Activated CD8-positive, alpha-beta memory T cell treated with anti-CD3 and anti-CD28 coated beads for 24 hours (primary cell): ENCODE results near the gene EPPIN.

Experiments used
- DNase-seq: peaks from one replicate; pipeline ENCODE4 v3.0.0-alpha.2; 2020

Gene EPPIN

GRCh38 chr20:45527294-45527693, 19.9 kb downstream of the EPPIN start:
- no peak for DNase-seq

DNA sequence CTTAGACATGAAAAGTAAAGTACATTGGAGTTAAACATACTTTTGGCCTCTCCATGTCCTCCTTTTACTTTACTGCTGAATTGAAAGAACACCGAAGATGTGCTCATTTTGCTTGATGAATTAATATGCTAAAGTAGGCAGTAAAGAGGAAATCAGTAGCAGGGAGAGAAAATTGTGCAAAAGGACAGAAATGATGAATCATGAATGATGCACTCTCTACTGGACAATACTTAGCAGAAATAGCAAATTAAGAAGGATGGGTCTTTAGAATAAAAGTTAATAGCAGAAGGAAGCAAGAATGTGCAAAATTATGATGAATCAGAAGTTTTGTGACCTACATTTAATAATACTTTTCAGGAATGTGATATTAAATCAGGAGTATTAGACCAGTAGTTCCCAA, 23.4 kb downstream of the EPPIN start:
- no peak for DNase-seq

GRCh38 chr20:45518282-45518681, 28.9 kb downstream of the EPPIN start:
- DNase-seq, result no peak

DNA sequence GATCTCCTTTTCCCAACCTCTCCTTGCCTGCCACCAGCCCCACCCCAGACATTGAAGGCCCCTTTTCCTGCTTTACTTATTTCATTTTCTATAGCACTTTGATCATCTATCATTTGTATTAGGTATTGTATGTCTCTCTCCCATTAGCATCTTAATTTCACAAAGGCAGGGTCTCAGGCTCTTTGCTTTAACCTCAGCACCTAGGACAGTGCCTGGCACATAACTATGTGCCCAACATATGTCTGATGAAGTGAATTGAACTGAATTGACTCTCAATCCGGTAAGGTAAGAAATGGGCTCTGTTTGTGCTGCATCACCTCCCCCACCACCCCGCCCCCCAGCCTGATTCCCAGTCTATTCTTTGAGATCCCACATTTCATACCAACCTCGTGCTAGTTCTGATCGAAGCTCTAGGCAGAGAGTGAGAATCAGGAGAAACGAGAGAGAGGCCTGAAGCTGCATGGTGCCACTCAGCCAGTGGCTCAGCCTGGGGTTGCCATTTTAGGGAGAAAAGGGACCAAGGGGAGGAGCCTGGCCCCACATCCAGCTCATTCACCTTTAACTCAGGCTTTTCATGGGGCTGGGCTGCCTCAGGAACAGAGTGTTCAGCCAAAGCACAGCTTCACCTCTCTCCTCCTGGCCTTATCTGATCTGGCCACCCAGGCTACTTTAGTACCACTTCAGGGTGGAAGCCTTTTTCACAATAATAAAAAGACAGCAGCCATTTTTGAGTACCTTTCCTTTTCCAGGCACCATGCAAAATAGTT, 31.9 kb downstream of the EPPIN start, which contains the start of gene SPINT3:
Gene SPINT3, minus strand, starts transcription at position 476 of the 767 bp plus-strand sequence. Its CDS starts 14 bp downstream, at position 462.
- DNase-seq, result no peak

GRCh38 chr20:45510242-45510862, 36.8 kb downstream of the EPPIN start:
- no peak for DNase-seq

DNA sequence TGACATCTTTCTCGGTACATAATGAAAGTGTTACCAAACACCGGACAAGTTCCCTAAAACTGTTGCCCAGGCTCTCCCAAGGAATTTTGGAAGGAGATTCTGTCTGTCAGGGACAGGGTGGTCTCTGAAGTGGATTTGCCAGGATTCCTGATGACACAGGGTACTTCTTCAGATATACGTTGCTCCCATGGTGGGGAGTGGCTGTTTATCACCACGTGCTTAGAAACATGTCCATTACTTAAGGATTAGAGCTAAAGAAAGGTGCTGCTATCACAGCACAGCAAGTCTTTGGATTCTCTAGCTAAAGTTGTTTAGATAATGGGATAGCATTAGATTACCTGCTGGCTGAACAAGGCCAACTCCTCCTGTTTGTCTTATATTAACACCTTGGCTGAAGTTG, 38.1 kb downstream of the EPPIN start:
- no peak for DNase-seq

- no peak for DNase-seq
Observed at GRCh38 chr20:45508068-45508886, 38.9 kb downstream of the EPPIN start.

DNA sequence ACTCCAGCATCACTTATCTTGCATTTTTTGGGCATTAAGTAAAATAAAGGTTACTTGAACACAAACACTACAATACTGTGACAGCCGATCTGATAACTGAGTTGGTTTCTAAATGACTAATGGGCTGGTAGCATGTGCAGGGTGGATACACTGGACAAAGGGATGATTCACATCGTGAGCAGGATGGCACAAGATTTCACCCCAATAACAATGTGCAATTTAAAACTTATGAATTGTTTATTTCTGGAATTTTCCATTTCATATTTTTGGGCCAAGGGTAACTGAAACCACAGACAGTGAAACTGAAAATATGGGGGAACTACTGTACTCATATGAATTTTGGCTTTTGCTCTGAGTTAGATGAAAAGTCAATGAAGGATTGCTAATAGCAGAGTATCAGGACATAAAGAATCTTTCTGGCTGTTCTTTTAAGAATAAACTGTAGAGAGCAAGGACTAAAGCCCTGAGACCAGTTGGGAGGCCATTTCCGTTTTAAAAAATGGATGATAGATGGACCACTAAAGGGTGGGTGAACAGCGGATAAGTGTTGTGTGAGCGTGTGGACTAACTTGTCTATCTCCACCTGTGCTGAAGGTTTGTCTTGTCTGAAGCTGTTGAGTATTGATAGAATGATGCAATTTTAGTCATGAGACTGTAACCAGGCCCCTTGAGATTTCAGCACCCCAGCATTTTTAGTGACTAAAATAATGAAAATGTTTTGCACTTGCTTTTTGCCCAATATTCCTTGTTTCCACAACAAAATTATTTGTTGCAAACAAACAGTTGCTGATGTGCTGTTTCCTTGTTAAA, 40.0 kb downstream of the EPPIN start:
- DNase-seq, result no peak

- no peak for DNase-seq
Observed at GRCh38 chr20:45506398-45506797, 40.8 kb downstream of the EPPIN start.

- no peak for DNase-seq
Observed at GRCh38 chr20:45503403-45503802, 43.8 kb downstream of the EPPIN start.

DNA sequence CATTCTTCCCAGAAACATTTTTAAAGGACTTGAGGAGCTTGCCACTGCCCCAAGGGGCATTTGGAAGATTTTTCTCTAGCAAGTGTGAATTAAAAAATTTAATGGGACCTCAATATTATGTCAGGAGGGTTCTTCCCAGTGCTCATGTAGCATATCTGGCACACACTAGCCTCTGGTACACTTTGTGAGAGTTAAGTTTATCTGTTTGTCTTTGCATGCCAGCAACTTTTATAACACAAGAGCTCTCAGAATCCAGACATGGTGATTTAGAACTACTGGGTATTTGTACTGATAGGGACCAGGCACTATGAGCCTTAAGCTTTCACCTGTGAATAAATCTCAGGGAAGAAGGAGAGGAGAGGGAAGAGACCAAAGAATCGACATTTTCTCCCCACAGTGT, 44.6 kb downstream of the EPPIN start:
- DNase-seq, result no peak

DNA sequence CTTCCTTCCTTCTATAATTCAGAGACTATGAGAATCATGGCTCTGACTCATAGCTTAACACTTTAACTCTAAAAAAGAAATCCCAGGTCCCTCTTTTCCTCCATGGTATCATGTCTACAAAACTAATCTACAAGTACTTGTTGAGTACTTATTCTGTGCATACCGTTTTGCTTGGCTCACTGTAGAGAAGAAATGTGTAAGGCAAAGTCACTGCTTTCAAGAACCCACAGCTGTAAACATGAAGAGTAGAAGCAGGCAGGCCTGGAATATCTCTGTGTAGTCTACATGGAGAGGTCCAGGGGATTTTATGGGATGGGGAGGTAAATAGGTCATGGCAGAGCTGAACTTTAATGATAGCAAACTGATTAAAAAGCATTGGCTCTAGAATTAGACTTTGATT, 45.6 kb downstream of the EPPIN start:
- DNase-seq, result no peak

- DNase-seq, result no peak
Observed at GRCh38 chr20:45500022-45500421, 47.2 kb downstream of the EPPIN start.

- DNase-seq, result no peak
Observed at GRCh38 chr20:45497971-45498494, 49.2 kb downstream of the EPPIN start.

DNA sequence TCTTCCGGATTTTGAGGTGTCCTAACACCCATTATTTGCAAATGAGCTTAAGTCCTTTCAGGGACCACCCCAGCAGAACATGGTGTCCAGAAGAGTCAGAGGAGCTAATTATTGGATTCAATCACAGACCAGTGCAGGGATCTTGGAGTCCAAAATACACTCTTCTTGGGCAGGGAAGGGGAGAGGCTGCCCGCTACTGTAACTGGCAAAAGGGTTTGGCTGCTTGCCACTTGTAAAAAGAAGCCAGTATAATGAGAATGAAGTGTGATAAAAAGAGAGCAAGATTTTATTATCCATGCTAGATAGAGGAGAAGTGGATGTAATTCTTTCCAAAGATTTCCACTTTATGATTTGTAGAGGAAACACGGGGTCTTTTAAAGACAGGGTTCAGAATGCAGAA, 51.0 kb downstream of the EPPIN start:
- DNase-seq, result no peak

GRCh38 chr20:45495501-45495941, 51.7 kb downstream of the EPPIN start:
- DNase-seq, result no peak
